GM12872 (cell line): ENCODE measurements around the gene GLG1.

Experiments used
- CTCF ChIP-seq: IDR thresholded peaks from 3 replicates; pipeline ENCODE4 v1.5.1; 2011; ENCODE audit warnings: low read depth, mild to moderate bottlenecking, low read length, moderate library complexity; ENCODE audit not compliant: insufficient read depth

Gene GLG1

GRCh38 chr16:74623214-74623838, 16.4 kb upstream of the GLG1 start:
- peak; percentile 56; the same call in 2 of the 3 replicates for TF ChIP-seq CTCF

- no peak for TF ChIP-seq CTCF
Observed at GRCh38 chr16:74622005-74622404, 15.1 kb upstream of the GLG1 start.

- no peak for TF ChIP-seq CTCF
Observed at GRCh38 chr16:74617206-74617788, 10.4 kb upstream of the GLG1 start.

- no peak for TF ChIP-seq CTCF
Observed at GRCh38 chr16:74611721-74612120, 4.8 kb upstream of the GLG1 start.

GRCh38 chr16:74608944-74609343, 2.0 kb upstream of the GLG1 start:
- TF ChIP-seq CTCF: no peak

- no peak for TF ChIP-seq CTCF
Observed at GRCh38 chr16:74608381-74608780, 1.5 kb upstream of the GLG1 start.

GRCh38 chr16:74607962-74608356, 1.0 kb upstream of the GLG1 start:
- no peak for TF ChIP-seq CTCF
